HL-60/S4 treated with retinoic acid at 250 ng/mL for 4 days and 3 days (cell line): ENCODE measurements around the gene LAMA3.

Source experiments
- in situ Hi-C: fragments of 300-500 bp; cut with MboI; formaldehyde crosslinking; loops from 2 replicates; pipeline ENCODE4 v1.7.0; 2022; ENCODE audit warnings: low sequenced_read_pairs

The LAMA3 gene

GRCh38 chr18:23838801-23839366 lies 149.6 kb downstream of the LAMA3 start:
- in situ Hi-C loops = no loop called here

DNA sequence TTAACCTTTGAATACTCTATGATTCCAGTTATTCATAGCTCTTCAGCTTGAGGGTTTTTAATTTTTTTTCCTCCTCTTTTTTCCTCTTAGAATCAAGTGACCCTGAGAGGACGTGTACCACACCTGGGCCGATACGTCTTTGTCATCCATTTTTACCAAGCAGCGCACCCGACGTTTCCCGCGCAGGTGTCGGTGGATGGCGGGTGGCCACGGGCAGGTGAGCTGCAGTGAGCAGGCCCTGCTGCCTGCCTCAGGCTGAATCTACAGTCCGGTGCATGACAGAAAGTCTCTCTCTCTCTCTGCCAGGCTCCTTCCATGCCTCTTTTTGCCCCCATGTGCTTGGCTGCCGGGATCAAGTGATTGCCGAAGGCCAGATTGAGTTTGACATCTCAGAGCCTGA lies 153.1 kb downstream of the LAMA3 start:
- in situ Hi-C loops = no loop called here

DNA sequence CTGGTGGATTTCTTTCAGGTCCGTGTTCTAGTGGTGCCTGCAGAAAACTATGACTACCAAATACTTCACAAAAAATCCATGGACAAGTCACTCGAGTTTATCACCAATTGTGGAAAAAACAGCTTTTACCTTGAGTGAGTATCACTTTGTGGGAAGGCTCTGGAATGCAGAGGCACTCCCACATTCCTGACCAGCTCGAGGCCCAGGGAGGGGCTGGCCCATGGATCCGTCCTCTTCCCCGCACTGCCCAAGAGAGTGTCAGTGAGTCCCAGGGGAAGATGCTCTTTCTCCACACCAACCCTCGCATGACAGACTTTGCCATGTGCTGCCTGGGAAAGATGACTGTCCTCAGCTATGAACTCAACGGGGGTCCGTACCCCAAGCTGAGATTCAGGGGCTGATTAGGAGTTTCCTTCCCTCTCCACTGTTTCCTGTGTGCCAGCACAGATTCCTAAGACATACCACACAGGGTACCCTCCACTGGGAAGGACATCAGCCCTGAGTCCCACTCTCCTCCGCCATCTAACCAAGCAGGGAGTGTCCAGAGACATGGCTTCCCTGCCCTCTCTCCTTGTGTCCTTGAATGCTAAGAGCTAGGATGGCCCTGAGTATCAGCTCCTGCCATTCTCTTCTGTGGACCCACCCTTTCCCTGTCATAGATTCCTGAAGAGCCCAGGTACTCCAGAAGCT lies 155.9 kb downstream of the LAMA3 start:
- in situ Hi-C loops = no loop called here

- in situ Hi-C loops = no loop called here
These were observed 156.9 kb downstream of the LAMA3 start for GRCh38 chr18:23845988-23846630.

GRCh38 chr18:23847321-23847986 lies 158.2 kb downstream of the LAMA3 start:
- in situ Hi-C loops = no loop called here

GRCh38 chr18:23849141-23849540 lies 159.9 kb downstream of the LAMA3 start:
- in situ Hi-C loops = no loop called here

- in situ Hi-C loops = no loop called here
These were observed 161.0 kb downstream of the LAMA3 start for GRCh38 chr18:23850215-23850614.

DNA sequence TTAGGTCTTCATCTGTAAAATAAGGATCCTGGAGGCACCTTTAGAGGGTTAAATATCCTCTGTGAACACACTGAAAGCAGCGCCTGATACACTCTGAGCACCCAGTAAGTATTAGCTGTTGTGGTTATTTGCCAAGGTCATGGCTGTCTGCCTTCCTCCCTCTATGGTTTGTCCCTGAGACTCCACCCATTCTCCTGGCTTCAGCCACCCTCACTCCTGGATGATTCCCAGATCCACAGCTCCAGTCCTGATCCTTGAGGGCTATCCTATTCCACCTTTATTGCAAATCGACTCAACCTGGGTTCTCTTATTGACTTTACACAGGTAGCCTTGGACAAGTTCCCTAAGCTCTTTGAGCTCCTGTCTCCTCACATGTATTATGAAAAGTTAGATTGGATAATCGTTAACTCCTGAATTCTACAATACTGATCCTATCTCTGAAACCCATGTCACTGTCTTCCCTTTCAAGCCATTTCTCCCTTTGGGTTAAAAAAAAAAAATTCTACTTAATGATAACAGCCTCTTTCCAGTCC lies 162.3 kb downstream of the LAMA3 start:
- in situ Hi-C loops = no loop called here

GRCh38 chr18:23852236-23853045 lies 163.2 kb downstream of the LAMA3 start:
- in situ Hi-C loops = no loop called here

DNA sequence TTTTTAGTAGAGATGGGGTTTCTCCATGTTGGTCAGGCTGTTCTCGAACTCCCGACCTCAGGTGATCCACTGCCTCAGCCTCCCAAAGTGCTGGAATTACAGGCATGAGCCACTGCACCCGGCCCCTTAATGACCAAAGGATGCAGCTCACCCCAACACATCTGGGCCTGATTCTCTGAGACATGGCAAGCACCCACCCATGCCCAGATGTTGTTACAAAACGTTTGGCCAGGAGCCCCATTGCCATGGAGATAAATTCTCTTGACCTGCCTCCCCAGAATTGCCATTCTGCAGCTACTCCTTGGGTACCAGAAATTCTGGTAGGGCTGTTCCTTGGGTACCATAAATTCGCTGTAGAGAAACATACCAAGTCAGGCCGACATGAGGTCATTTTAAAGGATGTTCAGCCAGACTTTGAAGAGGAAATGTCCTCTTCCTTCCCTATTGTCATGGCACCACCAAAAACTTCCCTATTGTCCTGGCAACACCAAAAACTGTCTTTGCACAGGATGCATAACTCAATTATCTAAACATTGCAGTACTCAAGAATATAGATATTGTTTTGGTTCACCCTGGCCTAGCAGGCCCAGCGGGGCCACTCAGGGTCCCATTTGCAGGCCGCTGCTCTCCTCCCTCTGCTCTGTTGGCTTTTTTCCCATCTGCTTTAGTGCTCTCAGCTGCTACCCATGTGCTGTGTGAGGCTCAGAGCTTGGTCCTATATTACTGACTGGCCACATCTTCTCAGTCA lies 164.4 kb downstream of the LAMA3 start:
- in situ Hi-C loops = no loop called here

- in situ Hi-C loops = no loop called here
These were observed 166.5 kb downstream of the LAMA3 start for GRCh38 chr18:23855721-23856120.

- in situ Hi-C loops = no loop called here
These were observed 167.4 kb downstream of the LAMA3 start for GRCh38 chr18:23856466-23857163.

DNA sequence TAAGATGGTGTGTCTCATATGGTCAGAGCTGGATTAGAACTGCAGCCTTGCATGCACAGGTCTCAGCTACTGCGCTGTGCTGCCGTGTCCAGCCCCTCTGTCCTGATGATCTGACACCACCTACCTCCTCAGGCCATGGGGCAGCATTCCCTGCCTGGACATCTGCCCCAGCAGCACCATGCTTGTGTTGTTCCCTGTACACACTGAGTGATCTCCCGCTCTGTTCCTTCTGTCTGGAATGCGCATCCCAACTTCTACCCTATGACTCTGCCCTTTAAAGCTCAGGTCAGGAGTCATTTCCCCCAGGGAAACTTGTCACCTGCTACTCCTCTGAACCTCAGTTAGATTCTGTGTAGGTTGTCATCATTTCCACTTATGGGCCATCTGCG lies 167.9 kb downstream of the LAMA3 start:
- in situ Hi-C loops = no loop called here

GRCh38 chr18:23857756-23858155 lies 168.5 kb downstream of the LAMA3 start:
- in situ Hi-C loops = no loop called here

- in situ Hi-C loops = no loop called here
These were observed 170.4 kb downstream of the LAMA3 start for GRCh38 chr18:23859466-23860336.

- in situ Hi-C loops = no loop called here
These were observed 172.1 kb downstream of the LAMA3 start for GRCh38 chr18:23861326-23861725.

- in situ Hi-C loops = no loop called here
These were observed 172.7 kb downstream of the LAMA3 start for GRCh38 chr18:23861805-23862470.

- in situ Hi-C loops = no loop called here
These were observed 175.4 kb downstream of the LAMA3 start for GRCh38 chr18:23864624-23865023.
